HL-60 (cell line): ENCODE measurements around the gene TRIM40.
"Not testable (repeated sequence)": the region's sequence is repeated elsewhere in the genome, so short reads cannot be mapped to it uniquely, and the experiment has no call there.

ENCODE experiments used
- CTCF ChIP-seq: IDR thresholded peaks from one replicate; pipeline ENCODE4 v1.5.1; 2011; ENCODE audit warnings: low read length, control low read depth, inconsistent platforms; ENCODE audit not compliant: insufficient read depth
- POLR2AphosphoS5 ChIP-seq: IDR thresholded peaks from 2 replicates; pipeline ENCODE4 v1.6.1; 2012; ENCODE audit warnings: low read depth

- TF ChIP-seq CTCF, POLR2AphosphoS5: not testable (repeated sequence)
Measured at GRCh38 chr6:30140240-30140639, 4.3 kb downstream of the TRIM40 start.
